Measurements from ENCODE around the gene TMEM14B.
"Not testable (repeated sequence)": the region's sequence is repeated elsewhere in the genome, so short reads cannot be mapped to it uniquely, and the experiment has no call there.

Gene TMEM14B

GRCh38 chr6:10746915-10747250 lies 722 bp upstream of the TMEM14B start:
- DNase-seq (ENCODE audit: low read depth): no peak

- no peak for DNase-seq (ENCODE audit: low read depth)
Observed at GRCh38 chr6:10749734-10750133, 2.1 kb downstream of the TMEM14B start.

GRCh38 chr6:10750568-10750967 lies 3.0 kb downstream of the TMEM14B start:
- not testable (repeated sequence) for DNase-seq (ENCODE audit: low read depth)

GRCh38 chr6:10751757-10752156 lies 4.2 kb downstream of the TMEM14B start:
- not testable (repeated sequence) for DNase-seq (ENCODE audit: low read depth)

- DNase-seq (ENCODE audit: low read depth): no peak
Observed at GRCh38 chr6:10756085-10756484, 8.5 kb downstream of the TMEM14B start.

GRCh38 chr6:10759312-10759839 lies 11.8 kb downstream of the TMEM14B start:
- DNase-seq (ENCODE audit: low read depth): peak; percentile 64

GRCh38 chr6:10759884-10760329 lies 12.3 kb downstream of the TMEM14B start:
- peak; percentile 28 for DNase-seq (ENCODE audit: low read depth)

GRCh38 chr6:10763006-10763405 lies 15.4 kb downstream of the TMEM14B start:
- DNase-seq (ENCODE audit: low read depth): no peak

GRCh38 chr6:10769419-10769818 lies 21.8 kb downstream of the TMEM14B start:
- no peak for DNase-seq (ENCODE audit: low read depth)

- no peak for DNase-seq (ENCODE audit: low read depth)
Observed at GRCh38 chr6:10771371-10771894, 23.8 kb downstream of the TMEM14B start.

- DNase-seq (ENCODE audit: low read depth): no peak
Observed at GRCh38 chr6:10778230-10778629, 30.6 kb downstream of the TMEM14B start.

- no peak for DNase-seq (ENCODE audit: low read depth)
Observed at GRCh38 chr6:10779076-10779475, 31.5 kb downstream of the TMEM14B start.

- no peak for DNase-seq (ENCODE audit: low read depth)
Observed at GRCh38 chr6:10791673-10792072, 44.1 kb downstream of the TMEM14B start.

GRCh38 chr6:10792101-10792500 lies 44.5 kb downstream of the TMEM14B start:
- no peak for DNase-seq (ENCODE audit: low read depth)

- DNase-seq (ENCODE audit: low read depth): no peak
Observed at GRCh38 chr6:10793035-10793434, 45.4 kb downstream of the TMEM14B start.

GRCh38 chr6:10793695-10794094 lies 46.1 kb downstream of the TMEM14B start:
- no peak for DNase-seq (ENCODE audit: low read depth)

- DNase-seq (ENCODE audit: low read depth): no peak
Observed at GRCh38 chr6:10794239-10794638, 46.6 kb downstream of the TMEM14B start.

GRCh38 chr6:10800810-10801209 lies 53.2 kb downstream of the TMEM14B start:
- no peak for DNase-seq (ENCODE audit: low read depth)

GRCh38 chr6:10801224-10801848 lies 53.7 kb downstream of the TMEM14B start:
- DNase-seq (ENCODE audit: low read depth): no peak

All from GM04503 (cell line).